HS-27A (cell line): ENCODE results near the gene CNTLN.
"Not testable (repeated sequence)": the region's sequence is repeated elsewhere in the genome, so short reads cannot be mapped to it uniquely, and the experiment has no call there.

Source experiments
- DNase-seq: peaks from one replicate; pipeline ENCODE4 v3.0.0-alpha.2; 2012; ENCODE audit warnings: low read depth, missing footprints

CNTLN gene

DNA sequence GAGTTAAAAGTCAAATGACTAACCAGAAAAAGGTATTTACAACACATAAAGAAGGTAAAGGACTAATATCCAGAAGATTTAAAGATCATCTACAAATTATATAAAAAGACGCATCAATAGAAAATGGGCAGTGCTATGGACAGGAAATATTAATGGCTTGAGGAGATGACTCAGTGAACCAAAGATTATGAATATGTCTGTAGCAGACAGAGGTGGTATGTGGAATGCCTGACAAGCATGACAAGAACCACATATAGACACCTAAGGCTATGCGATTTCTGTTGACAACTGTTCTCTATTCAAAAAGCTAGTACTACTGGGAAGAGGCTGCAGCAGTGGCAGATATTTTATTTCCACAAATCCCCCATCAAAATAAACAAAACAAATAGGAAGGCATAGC is 267.0 kb downstream of the CNTLN start:
- DNase-seq = no peak

DNA sequence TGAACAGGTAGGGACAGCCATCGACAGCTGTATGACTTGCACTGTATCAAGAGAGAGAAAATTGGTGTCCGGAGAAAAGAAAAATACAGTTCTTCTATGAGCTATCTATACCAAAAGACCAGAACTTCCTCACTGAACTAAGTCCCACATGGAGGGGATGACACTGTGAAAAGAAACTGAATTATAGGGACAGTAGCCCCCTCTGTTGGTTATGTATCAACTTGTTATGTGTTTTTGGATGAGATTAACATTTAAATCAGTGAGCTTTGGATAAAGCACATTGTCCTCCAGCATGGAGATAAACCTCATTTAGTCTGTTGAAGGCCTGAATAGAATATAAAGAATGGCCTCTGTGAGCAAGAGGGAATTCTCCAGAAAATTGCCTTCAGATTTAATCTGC is 267.5 kb downstream of the CNTLN start:
- DNase-seq = no peak

- DNase-seq = no peak
Observed at GRCh38 chr9:17403539-17403938, 268.7 kb downstream of the CNTLN start.

- DNase-seq = no peak
Observed at GRCh38 chr9:17414986-17415385, 280.1 kb downstream of the CNTLN start.

DNA sequence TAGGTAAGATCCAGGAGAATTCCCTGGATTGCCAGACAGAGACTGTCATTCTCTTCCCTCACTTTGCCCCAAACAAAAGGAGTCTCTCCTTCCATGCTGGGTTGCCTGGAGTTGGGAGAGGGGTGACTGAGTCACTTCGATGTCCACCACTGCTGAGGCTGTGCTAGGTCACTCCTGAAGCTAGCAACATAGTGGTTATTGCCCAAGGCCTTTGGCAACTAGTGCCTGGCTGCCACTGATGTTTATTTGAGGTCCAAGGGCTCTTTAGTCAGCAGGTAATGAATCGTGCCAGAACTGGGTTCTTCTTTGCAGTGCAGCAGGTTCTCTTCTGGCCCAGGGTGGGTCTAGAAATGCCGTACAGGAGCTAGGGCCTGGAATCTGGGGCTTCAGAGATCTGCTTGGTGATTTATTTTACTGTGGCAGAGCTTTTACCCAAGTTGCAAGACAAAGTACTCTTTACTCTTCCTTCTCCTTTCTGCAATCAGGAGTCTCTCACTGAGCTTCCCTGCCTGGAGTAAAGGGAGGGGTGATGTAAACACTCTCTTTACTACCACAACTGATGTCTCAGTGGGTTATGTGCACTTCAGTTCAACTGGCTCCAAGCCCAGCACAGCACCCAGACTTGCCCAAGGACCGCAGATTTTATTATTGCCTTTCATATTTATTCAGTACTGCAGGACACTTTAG is 288.3 kb downstream of the CNTLN start:
- DNase-seq = no peak

- no peak for DNase-seq
Observed at GRCh38 chr9:17423681-17424011, 288.8 kb downstream of the CNTLN start.

DNA sequence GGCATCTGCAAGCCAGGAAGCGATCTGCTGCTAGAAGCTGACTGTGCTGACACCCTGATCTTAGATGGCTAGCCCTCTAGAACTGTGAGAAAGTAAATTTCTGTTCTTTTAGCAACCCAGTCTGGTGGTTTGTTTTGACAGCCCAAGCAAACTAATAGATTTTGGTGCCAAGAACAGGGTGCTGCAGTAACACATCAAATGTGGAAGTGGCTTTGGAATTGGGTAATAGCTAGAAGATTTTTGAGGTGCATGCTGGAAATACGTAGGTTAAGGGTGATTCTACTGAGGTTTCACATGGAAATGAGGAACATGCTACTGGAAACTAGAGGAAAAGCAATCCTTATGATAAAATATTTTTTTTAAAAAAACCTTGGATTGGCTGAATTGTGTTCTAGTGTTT is 290.5 kb downstream of the CNTLN start:
- DNase-seq = no peak

GRCh38 chr9:17433526-17433925 is 298.7 kb downstream of the CNTLN start:
- no peak for DNase-seq

GRCh38 chr9:17436854-17437253 is 302.0 kb downstream of the CNTLN start:
- DNase-seq = no peak

DNA sequence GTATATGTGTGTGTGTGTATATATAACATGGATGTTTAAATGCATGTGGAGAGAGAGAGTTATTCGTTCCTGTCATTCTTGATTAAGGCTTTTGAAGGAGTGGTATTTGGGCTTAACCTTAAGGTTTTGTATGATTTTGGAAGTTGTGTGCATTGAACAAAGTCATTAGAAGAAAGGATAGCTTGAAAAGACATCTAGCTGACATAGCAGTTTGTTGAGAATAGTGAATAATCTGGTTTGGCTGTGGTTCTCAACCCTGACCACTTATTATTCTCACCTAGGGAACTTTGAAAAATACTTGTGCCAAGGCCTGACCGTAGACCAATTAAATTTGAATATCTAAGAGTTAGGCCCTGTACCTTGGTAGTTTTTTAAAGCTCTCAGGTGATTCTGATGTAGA is 303.0 kb downstream of the CNTLN start:
- no peak for DNase-seq

DNA sequence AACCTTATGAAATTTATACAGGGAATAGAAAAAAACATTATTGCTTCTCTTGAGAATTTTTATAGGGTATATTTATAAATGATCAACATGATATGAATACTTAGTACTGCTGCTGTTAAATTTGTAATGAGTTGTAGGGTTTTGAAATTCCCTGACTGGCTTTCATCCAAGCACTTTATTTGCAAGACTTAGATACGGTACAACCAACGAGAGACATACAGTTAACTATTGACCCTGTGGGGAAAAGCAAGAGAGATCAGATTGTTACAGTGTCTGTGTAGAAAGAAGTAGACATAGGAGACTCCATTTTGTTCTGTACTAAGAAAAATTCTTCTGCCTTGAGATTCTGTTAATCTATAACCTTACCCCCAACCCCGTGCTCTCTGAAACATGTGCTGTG is 310.3 kb downstream of the CNTLN start:
- DNase-seq = not testable (repeated sequence)

GRCh38 chr9:17453751-17454150 is 318.9 kb downstream of the CNTLN start:
- no peak for DNase-seq

- peak; percentile 5 for DNase-seq
Observed at GRCh38 chr9:17462869-17463464, 328.1 kb downstream of the CNTLN start.

- no peak for DNase-seq
Observed at GRCh38 chr9:17470036-17470813, 335.4 kb downstream of the CNTLN start.

DNA sequence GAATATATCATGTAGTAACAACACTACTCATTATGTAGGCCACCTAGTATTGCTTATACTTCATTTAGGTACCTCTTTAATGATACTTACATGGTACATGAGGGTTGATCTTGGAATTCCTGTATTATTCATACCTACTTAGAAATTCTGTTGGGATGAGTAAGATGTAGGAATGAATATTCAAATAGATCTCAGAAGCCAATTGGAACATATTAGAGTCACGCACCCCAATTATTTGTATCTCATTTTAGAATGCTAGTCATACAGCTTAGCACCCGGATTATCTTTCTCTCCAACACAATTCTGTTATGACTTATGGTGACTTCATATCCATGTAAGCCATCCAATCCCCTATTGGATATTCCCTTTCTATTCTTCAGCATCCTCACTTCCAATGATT is 337.3 kb downstream of the CNTLN start:
- DNase-seq = no peak

- no peak for DNase-seq
Observed at GRCh38 chr9:17476401-17476800, 341.6 kb downstream of the CNTLN start.

- no peak for DNase-seq
Observed at GRCh38 chr9:17477816-17478215, 343.0 kb downstream of the CNTLN start.

DNA sequence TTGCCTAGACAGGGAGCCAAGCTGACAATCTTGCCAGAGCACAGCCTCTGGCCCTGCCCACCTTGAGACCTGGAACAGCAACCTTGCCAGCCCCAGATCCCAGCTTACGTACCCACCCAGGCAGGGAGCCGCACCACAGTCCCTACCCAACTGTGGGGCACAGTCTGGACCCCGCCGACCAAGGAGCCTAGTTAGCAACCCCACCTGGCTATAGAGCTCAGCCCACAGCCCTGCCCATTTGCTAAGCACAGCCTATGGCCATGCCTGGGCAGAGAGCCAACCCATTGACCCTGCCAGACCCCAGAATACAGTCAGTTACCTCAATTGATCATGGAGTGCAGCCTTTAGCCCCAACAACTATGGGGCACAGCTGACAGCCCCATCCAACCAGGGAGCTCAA is 346.1 kb downstream of the CNTLN start:
- DNase-seq = no peak

DNA sequence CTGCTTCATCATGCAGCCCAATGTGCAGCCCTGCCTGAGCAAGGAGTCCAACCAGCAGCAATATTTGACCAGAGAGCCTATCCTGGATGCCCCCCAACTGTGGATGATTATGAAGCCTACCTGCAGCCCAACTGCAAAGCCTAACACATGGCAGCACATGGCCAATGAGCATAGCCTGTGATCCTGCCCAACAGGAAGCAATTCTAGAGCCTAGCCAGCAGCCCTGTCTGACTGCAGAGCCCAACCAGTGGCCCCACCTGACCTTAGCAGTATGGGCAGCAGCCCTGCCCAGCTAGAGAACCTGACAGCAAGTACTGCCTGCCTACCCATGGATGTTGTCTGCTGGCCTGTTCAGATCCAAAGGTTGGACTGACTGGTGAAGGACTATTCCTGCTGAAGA is 346.7 kb downstream of the CNTLN start:
- DNase-seq = no peak

DNA sequence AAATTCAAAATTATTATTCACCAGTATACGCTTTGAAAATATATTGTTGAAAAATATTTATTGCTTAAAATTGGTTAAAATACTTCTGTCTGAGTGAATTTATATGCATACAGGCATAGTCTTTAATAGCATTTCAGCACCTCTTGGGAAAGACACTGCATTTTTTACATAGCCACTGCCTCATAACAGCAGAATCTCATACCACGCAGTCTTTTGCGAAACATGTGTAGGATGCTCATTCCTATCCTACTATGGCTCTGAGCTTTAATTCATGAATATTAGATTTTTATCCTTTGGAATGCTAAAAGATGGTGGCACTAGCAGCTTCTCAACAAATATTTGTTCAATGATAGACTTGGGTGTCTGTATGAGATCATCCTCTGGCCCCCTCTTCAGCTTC is 350.1 kb downstream of the CNTLN start:
- no peak for DNase-seq

DNA sequence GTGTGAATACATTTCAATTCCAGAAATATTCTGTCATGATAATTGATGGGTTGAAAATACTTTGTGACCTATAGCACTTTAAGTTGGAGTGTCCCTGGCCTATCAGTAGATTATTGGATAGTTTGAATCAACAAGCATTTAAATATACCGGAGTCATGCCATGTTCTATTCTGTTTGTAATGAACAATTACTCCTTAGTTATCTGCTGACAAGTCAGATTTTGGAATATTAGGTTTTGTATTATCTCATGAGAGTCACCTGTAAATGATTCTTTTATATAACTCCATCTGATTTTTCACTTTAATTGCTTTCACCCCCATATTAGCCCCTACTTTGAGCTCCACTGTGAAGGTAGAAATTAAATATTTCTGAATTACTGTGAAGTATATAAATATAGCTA is 351.6 kb downstream of the CNTLN start:
- no peak for DNase-seq

- DNase-seq = no peak
Observed at GRCh38 chr9:17487467-17487866, 352.6 kb downstream of the CNTLN start.

GRCh38 chr9:17488662-17489061 is 353.8 kb downstream of the CNTLN start:
- no peak for DNase-seq

DNA sequence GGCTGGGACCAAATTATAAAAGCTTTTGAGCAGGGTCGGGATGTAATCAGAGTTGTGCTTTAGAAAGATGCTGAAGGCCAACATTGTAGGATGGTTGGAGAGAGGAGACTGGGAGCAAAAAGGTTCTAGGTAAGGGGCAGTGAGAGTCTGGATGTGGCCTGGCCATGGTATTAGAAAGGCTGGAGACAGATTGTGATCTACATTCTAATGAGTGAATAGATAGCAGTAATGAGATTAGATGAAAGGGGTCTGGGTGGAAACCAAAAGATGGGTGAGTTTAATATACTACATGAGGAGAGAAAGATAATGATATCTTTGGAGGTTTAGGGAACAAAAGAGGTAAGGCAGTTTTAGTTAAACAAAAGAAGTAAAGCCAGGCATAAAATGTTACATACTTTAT is 355.3 kb downstream of the CNTLN start:
- no peak for DNase-seq
